ENCODE data around the gene POLD1.

GRCh38 chr19:50458396-50459066 lies 74.4 kb downstream of the POLD1 start:
- no peak for TF ChIP-seq CTCF (conservative IDR thresholded peaks at IDR 0.05; ENCODE audit: low read length)
- TF ChIP-seq EZH2phosphoT487 (IDR thresholded peaks at IDR 0.05; ENCODE audit: borderline replicate concordance, low read depth, low read length), result no peak

Measured in OCI-LY7 (cell line).